Measurements from ENCODE around the gene TNFSF11.

- TF ChIP-seq CTCF (conservative IDR thresholded peaks at IDR 0.05; ENCODE audit: low read length): no peak
- TF ChIP-seq EZH2phosphoT487 (IDR thresholded peaks at IDR 0.05; ENCODE audit: borderline replicate concordance): no peak
Measured at GRCh38 chr13:42644841-42645240, 70.9 kb downstream of the TNFSF11 start.

All from Loucy (cell line).